ENCODE results near the gene ACAT2. TPM values are rescaled to one million over a fixed set of nuclear protein-coding genes. Genes with fewer than 3 reads are reported as not detected.
"Not testable (repeated sequence)": the region's sequence is repeated elsewhere in the genome, so short reads cannot be mapped to it uniquely, and the experiment has no call there.

The ACAT2 gene
- total RNA-seq, 1 donor from 2014 or later = 5.2 TPM

GRCh38 chr6:159804504-159804903, 42.7 kb downstream of the ACAT2 start:
- H3K27ac ChIP-seq (ENCODE audit: low read depth, low read length) = no peak overlapping the region
- no peak overlapping the region for H3K9ac ChIP-seq (ENCODE audit: low read depth in 1 of 3, low read length in 3 of 3)

GRCh38 chr6:159805440-159806020, 43.7 kb downstream of the ACAT2 start:
- Histone ChIP-seq H3K4me3 (ENCODE audit: low read length in 3 of 3) (no peak overlapping the region), H3K27me3 (ENCODE audit: control insufficient read depth in 3 of 3, insufficient read depth in 3 of 3, low read length in 3 of 3) (no peaks in the 10 kb centered on the region), H3K4me1 (ENCODE audit: control insufficient read depth in 3 of 3, insufficient read depth in 3 of 3, low read length in 3 of 3) (no peaks in the 10 kb centered on the region), H3K9ac (ENCODE audit: low read depth in 1 of 3, low read length in 3 of 3) (no peak overlapping the region), H3K9me3 (ENCODE audit: control insufficient read depth in 3 of 3, low read length in 3 of 3) (no peaks in the 10 kb centered on the region), H3K36me3 (ENCODE audit: control insufficient read depth in 3 of 3, insufficient read depth in 3 of 3, low read length in 3 of 3) (peaks cover 0 to 13% (median 0%) of the 10 kb centered on the region in 3 donors), H3K27ac (ENCODE audit: low read depth, low read length) (no peak overlapping the region)

More at GRCh38 chr6:159804504-159804903, 42.7 kb downstream of the ACAT2 start:
- Histone ChIP-seq H3K9me3 (ENCODE audit: control insufficient read depth in 3 of 3, low read length in 3 of 3) (no peaks in the 10 kb centered on the region), H3K4me1 (ENCODE audit: control insufficient read depth in 3 of 3, insufficient read depth in 3 of 3, low read length in 3 of 3) (no peaks in the 10 kb centered on the region), H3K4me3 (ENCODE audit: low read length in 3 of 3) (no peak overlapping the region), H3K27me3 (ENCODE audit: control insufficient read depth in 3 of 3, insufficient read depth in 3 of 3, low read length in 3 of 3) (no peaks in the 10 kb centered on the region), H3K36me3 (ENCODE audit: control insufficient read depth in 3 of 3, insufficient read depth in 3 of 3, low read length in 3 of 3) (peaks cover under 1 to 16% (median 5%) of the 10 kb centered on the region in 3 donors)

- no peak overlapping the region for H3K4me3 ChIP-seq (ENCODE audit: low read length in 3 of 3)
Observed at GRCh38 chr6:159806021-159806458, 44.2 kb downstream of the ACAT2 start.

GRCh38 chr6:159807150-159807858, 45.5 kb downstream of the ACAT2 start:
- H3K9me3 ChIP-seq (ENCODE audit: control insufficient read depth in 3 of 3, low read length in 3 of 3) = no peaks in the 10 kb centered on the region
- H3K4me1 ChIP-seq (ENCODE audit: control insufficient read depth in 3 of 3, insufficient read depth in 3 of 3, low read length in 3 of 3) = no peaks in the 10 kb centered on the region
- no peaks in the 10 kb centered on the region for H3K27me3 ChIP-seq (ENCODE audit: control insufficient read depth in 3 of 3, insufficient read depth in 3 of 3, low read length in 3 of 3)
- H3K4me3 ChIP-seq (ENCODE audit: low read length in 3 of 3) = no peak overlapping the region
- H3K36me3 ChIP-seq (ENCODE audit: control insufficient read depth in 3 of 3, insufficient read depth in 3 of 3, low read length in 3 of 3) = peaks cover 0 to 13% (median 0%) of the 10 kb centered on the region in 3 donors
- H3K9ac ChIP-seq (ENCODE audit: low read depth in 1 of 3, low read length in 3 of 3) = no peak overlapping the region
- no peak overlapping the region for H3K27ac ChIP-seq (ENCODE audit: low read depth, low read length)

More at GRCh38 chr6:159806021-159806458, 44.2 kb downstream of the ACAT2 start:
- H3K9me3 ChIP-seq (ENCODE audit: control insufficient read depth in 3 of 3, low read length in 3 of 3) = no peaks in the 10 kb centered on the region
- H3K36me3 ChIP-seq (ENCODE audit: control insufficient read depth in 3 of 3, insufficient read depth in 3 of 3, low read length in 3 of 3) = peaks cover 0 to 13% (median 0%) of the 10 kb centered on the region in 3 donors
- H3K27me3 ChIP-seq (ENCODE audit: control insufficient read depth in 3 of 3, insufficient read depth in 3 of 3, low read length in 3 of 3) = no peaks in the 10 kb centered on the region
- H3K9ac ChIP-seq (ENCODE audit: low read depth in 1 of 3, low read length in 3 of 3) = no peak overlapping the region
- no peak overlapping the region for H3K27ac ChIP-seq (ENCODE audit: low read depth, low read length)
- no peaks in the 10 kb centered on the region for H3K4me1 ChIP-seq (ENCODE audit: control insufficient read depth in 3 of 3, insufficient read depth in 3 of 3, low read length in 3 of 3)

GRCh38 chr6:159808647-159809046, 46.8 kb downstream of the ACAT2 start:
- Histone ChIP-seq H3K9ac (ENCODE audit: low read depth in 1 of 3, low read length in 3 of 3) (no peak overlapping the region), H3K27me3 (ENCODE audit: control insufficient read depth in 3 of 3, insufficient read depth in 3 of 3, low read length in 3 of 3) (no peaks in the 10 kb centered on the region), H3K4me1 (ENCODE audit: control insufficient read depth in 3 of 3, insufficient read depth in 3 of 3, low read length in 3 of 3) (no peaks in the 10 kb centered on the region), H3K27ac (ENCODE audit: low read depth, low read length) (no peak overlapping the region), H3K9me3 (ENCODE audit: control insufficient read depth in 3 of 3, low read length in 3 of 3) (no peaks in the 10 kb centered on the region), H3K4me3 (ENCODE audit: low read length in 3 of 3) (no peak overlapping the region), H3K36me3 (ENCODE audit: control insufficient read depth in 3 of 3, insufficient read depth in 3 of 3, low read length in 3 of 3) (peaks cover 0 to 13% (median 0%) of the 10 kb centered on the region in 3 donors)

GRCh38 chr6:159809149-159809548, 47.3 kb downstream of the ACAT2 start:
- Histone ChIP-seq H3K4me3 (ENCODE audit: low read length in 3 of 3) (no peak overlapping the region), H3K4me1 (ENCODE audit: control insufficient read depth in 3 of 3, insufficient read depth in 3 of 3, low read length in 3 of 3) (no peaks in the 10 kb centered on the region)

GRCh38 chr6:159813781-159814180, 51.9 kb downstream of the ACAT2 start:
- Histone ChIP-seq H3K36me3 (ENCODE audit: control insufficient read depth in 3 of 3, insufficient read depth in 3 of 3, low read length in 3 of 3) (peaks cover 0 to under 1% (median 0%) of the 10 kb centered on the region in 3 donors), H3K27me3 (ENCODE audit: control insufficient read depth in 3 of 3, insufficient read depth in 3 of 3, low read length in 3 of 3) (no peaks in the 10 kb centered on the region), H3K27ac (ENCODE audit: low read depth, low read length) (no peak overlapping the region), H3K4me3 (ENCODE audit: low read length in 3 of 3) (no peak overlapping the region), H3K9ac (ENCODE audit: low read depth in 1 of 3, low read length in 3 of 3) (no peak overlapping the region), H3K9me3 (ENCODE audit: control insufficient read depth in 3 of 3, low read length in 3 of 3) (no peaks in the 10 kb centered on the region), H3K4me1 (ENCODE audit: control insufficient read depth in 3 of 3, insufficient read depth in 3 of 3, low read length in 3 of 3) (no peaks in the 10 kb centered on the region)

More at GRCh38 chr6:159809149-159809548, 47.3 kb downstream of the ACAT2 start:
- Histone ChIP-seq H3K36me3 (ENCODE audit: control insufficient read depth in 3 of 3, insufficient read depth in 3 of 3, low read length in 3 of 3) (peaks cover 0 to 13% (median 0%) of the 10 kb centered on the region in 3 donors), H3K9ac (ENCODE audit: low read depth in 1 of 3, low read length in 3 of 3) (no peak overlapping the region), H3K27ac (ENCODE audit: low read depth, low read length) (no peak overlapping the region), H3K27me3 (ENCODE audit: control insufficient read depth in 3 of 3, insufficient read depth in 3 of 3, low read length in 3 of 3) (no peaks in the 10 kb centered on the region), H3K9me3 (ENCODE audit: control insufficient read depth in 3 of 3, low read length in 3 of 3) (no peaks in the 10 kb centered on the region)

- no peak overlapping the region for H3K27ac ChIP-seq (ENCODE audit: low read depth, low read length)
- no peak overlapping the region for H3K4me3 ChIP-seq (ENCODE audit: low read length in 3 of 3)
- H3K4me1 ChIP-seq (ENCODE audit: control insufficient read depth in 3 of 3, insufficient read depth in 3 of 3, low read length in 3 of 3) = no peaks in the 10 kb centered on the region
- no peak overlapping the region for H3K9ac ChIP-seq (ENCODE audit: low read depth in 1 of 3, low read length in 3 of 3)
- no peaks in the 10 kb centered on the region for H3K36me3 ChIP-seq (ENCODE audit: control insufficient read depth in 3 of 3, insufficient read depth in 3 of 3, low read length in 3 of 3)
- H3K27me3 ChIP-seq (ENCODE audit: control insufficient read depth in 3 of 3, insufficient read depth in 3 of 3, low read length in 3 of 3) = peaks cover 0 to 5% (median 0%) of the 10 kb centered on the region in 3 donors
- no peaks in the 10 kb centered on the region for H3K9me3 ChIP-seq (ENCODE audit: control insufficient read depth in 3 of 3, low read length in 3 of 3)
Observed at GRCh38 chr6:159815410-159815809, 53.6 kb downstream of the ACAT2 start.

GRCh38 chr6:159816775-159817174, 54.9 kb downstream of the ACAT2 start:
- H3K27me3 ChIP-seq (ENCODE audit: control insufficient read depth in 3 of 3, insufficient read depth in 3 of 3, low read length in 3 of 3); H3K36me3 ChIP-seq (ENCODE audit: control insufficient read depth in 3 of 3, insufficient read depth in 3 of 3, low read length in 3 of 3); H3K9ac ChIP-seq (ENCODE audit: low read depth in 1 of 3, low read length in 3 of 3); H3K27ac ChIP-seq (ENCODE audit: low read depth, low read length); H3K4me1 ChIP-seq (ENCODE audit: control insufficient read depth in 3 of 3, insufficient read depth in 3 of 3, low read length in 3 of 3); H3K9me3 ChIP-seq (ENCODE audit: control insufficient read depth in 3 of 3, low read length in 3 of 3); H3K4me3 ChIP-seq (ENCODE audit: low read length in 3 of 3): not testable (repeated sequence)
